Measurements from ENCODE around the gene WDR86.

DNA sequence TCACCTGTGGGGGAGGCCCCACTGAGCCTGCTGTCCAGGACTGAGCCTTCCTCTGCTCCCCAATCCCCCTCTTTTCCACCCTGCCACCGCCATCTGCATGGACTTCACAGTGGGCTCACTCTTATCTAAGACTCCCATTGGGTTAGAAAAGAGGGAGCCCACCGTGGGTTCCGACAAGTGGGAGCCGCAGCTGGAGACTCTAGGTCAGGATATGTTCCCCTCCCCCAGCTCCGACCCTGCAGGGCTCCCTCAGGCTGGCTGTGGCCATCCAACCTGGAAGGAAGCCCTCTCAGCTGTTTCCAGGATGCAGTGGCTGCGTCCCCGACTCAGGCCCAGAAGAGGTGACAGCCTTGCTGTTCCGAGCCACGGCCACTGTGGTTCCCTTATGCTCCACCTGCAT lies 4.8 kb downstream of the WDR86 start:
- TF ChIP-seq EZH2 (IDR thresholded peaks at IDR 0.05; ENCODE audit: insufficient read depth, poor library complexity, severe bottlenecking) (no peak), EZH2phosphoT487 (IDR thresholded peaks at IDR 0.05; ENCODE audit: insufficient read depth, low read depth) (no peak)
